Neural cell (in vitro differentiated cells): ENCODE results near the gene PWWP2B. TPM values are rescaled to one million over a fixed set of nuclear protein-coding genes. Genes with fewer than 3 reads are reported as not detected.

Experiments
- H2AFZ ChIP-seq: fragments of 200-600, 300-800 bp; sonication (generic), shearing (Covaris generic); 2 replicates; pipeline ENCODE4 v1.6.0; 2014; ENCODE audit warnings: low read depth, mild to moderate bottlenecking, antibody characterized with exemption, low read length, moderate library complexity
- H3F3A ChIP-seq: fragments of 200-600 bp; shearing (Covaris generic); 2 replicates; pipeline ENCODE4 v1.6.1; 2016; ENCODE audit warnings: mild to moderate bottlenecking, moderate library complexity, mixed read lengths, antibody characterized with exemption, low read length; ENCODE audit not compliant: insufficient read depth, poor library complexity, severe bottlenecking
- H3K27ac ChIP-seq: fragments of 200-600, 300-800 bp; sonication (generic), shearing (Covaris generic); 2 replicates; pipeline ENCODE4 v1.5.1; 2014; ENCODE audit warnings: mild to moderate bottlenecking, low read length, moderate library complexity
- H3K27me3 ChIP-seq: fragments of 300-800, 200-600 bp; sonication (generic), shearing (Covaris generic); 2 replicates; pipeline ENCODE4 v1.6.0; 2014; ENCODE audit warnings: mild to moderate bottlenecking, low read depth, low read length, moderate library complexity; ENCODE audit not compliant: insufficient read depth
- H3K36me3 ChIP-seq: fragments of 300-800, 200-600 bp; sonication (generic), shearing (Covaris generic); 2 replicates; pipeline ENCODE4 v1.5.1; 2014; ENCODE audit warnings: mild to moderate bottlenecking, antibody characterized with exemption, low read length, moderate library complexity; ENCODE audit not compliant: insufficient read depth
- H3K4me2 ChIP-seq: fragments of 300-800, 200-600 bp; sonication (generic), shearing (Covaris generic); 2 replicates; pipeline ENCODE4 v1.6.0; 2014; ENCODE audit warnings: mild to moderate bottlenecking, low read length
- H3K4me3 ChIP-seq: fragments of 300-800, 200-600 bp; sonication (generic), shearing (Covaris generic); 2 replicates; pipeline ENCODE4 v1.5.1; 2014; ENCODE audit warnings: mild to moderate bottlenecking, low read length, moderate library complexity
- H3K79me2 ChIP-seq: fragments of 200-600 bp; shearing (Covaris generic); replicated peaks from 2 replicates; pipeline ENCODE4 v1.6.0; 2014; ENCODE audit warnings: mild to moderate bottlenecking, low read length, moderate library complexity; ENCODE audit not compliant: insufficient read depth
- H3K9ac ChIP-seq: fragments of 300-800, 200-600 bp; sonication (generic), shearing (Covaris generic); 2 replicates; pipeline ENCODE4 v1.6.1; 2016; ENCODE audit warnings: mild to moderate bottlenecking, low read length, mixed read lengths
- H3K9me2 ChIP-seq: fragments of 200-600 bp; shearing (Covaris generic); 2 replicates; pipeline ENCODE4 v1.6.1; 2016; ENCODE audit warnings: mild to moderate bottlenecking, low read length, mixed read lengths; ENCODE audit not compliant: insufficient read depth
- H3K9me3 ChIP-seq: fragments of 200-600, 300-800 bp; sonication (generic), shearing (Covaris generic); 2 replicates; pipeline ENCODE4 v1.6.1; 2016; ENCODE audit warnings: mild to moderate bottlenecking, mixed run types, low read length, moderate library complexity, mixed read lengths
- H4K20me1 ChIP-seq: fragments of 200-600 bp; shearing (Covaris generic); 2 replicates; pipeline ENCODE4 v1.6.1; 2016; ENCODE audit warnings: mild to moderate bottlenecking, mixed run types; ENCODE audit not compliant: insufficient read depth
- EP300 ChIP-seq: fragments of 450-650 bp; conservative IDR thresholded peaks from 2 replicates; pipeline ENCODE4 v1.6.1; 2014; ENCODE audit warnings: antibody characterized with exemption, mild to moderate bottlenecking, moderate library complexity; ENCODE audit not compliant: poor library complexity, severe bottlenecking
- EZH2 ChIP-seq: fragments of 200-600, 300-800 bp; shearing (Covaris generic), sonication (generic); IDR thresholded peaks from 2 replicates; pipeline ENCODE4 v1.6.1; 2014; ENCODE audit warnings: antibody characterized with exemption, low read length, borderline replicate concordance, mild to moderate bottlenecking; ENCODE audit not compliant: insufficient read depth, poor library complexity, severe bottlenecking
- MXI1 ChIP-seq: fragments of 450-650 bp; conservative IDR thresholded peaks from 2 replicates; pipeline ENCODE4 v1.6.1; 2014; ENCODE audit warnings: antibody characterized with exemption, mild to moderate bottlenecking; ENCODE audit not compliant: poor library complexity, severe bottlenecking
- POLR2AphosphoS5 ChIP-seq: IDR thresholded peaks from 2 replicates; pipeline ENCODE4 v1.6.1; 2012
- RAD21 ChIP-seq: fragments of 450-650 bp; conservative IDR thresholded peaks from 2 replicates; pipeline ENCODE4 v1.6.1; 2014; ENCODE audit warnings: antibody characterized with exemption, mild to moderate bottlenecking, moderate library complexity
- REST ChIP-seq: IDR thresholded peaks from 2 replicates; pipeline ENCODE4 v1.6.1; 2012; ENCODE audit warnings: borderline replicate concordance
- SMC3 ChIP-seq: fragments of 450-650 bp; conservative IDR thresholded peaks from 2 replicates; pipeline ENCODE4 v1.6.1; 2014; ENCODE audit warnings: antibody characterized with exemption, mild to moderate bottlenecking, moderate library complexity; ENCODE audit not compliant: poor library complexity
- TAF1 ChIP-seq: IDR thresholded peaks from 2 replicates; pipeline ENCODE4 v1.6.1; 2012; ENCODE audit warnings: low read depth
- polyA plus RNA-seq: library from polyadenylated mRNA; depleted of rRNA; stranded (reverse); fragments of >200 nt; gene quantifications from 2 replicates; pipeline ENCODE4 v1.2.3, GENCODE V29; 2014
- TF ChIP-seq, protein P1 (sequence below): fragments of 450-650 bp; IDR thresholded peaks from 2 replicates; pipeline ENCODE4 v1.5.1; 2014; ENCODE audit warnings: antibody characterized with exemption, mild to moderate bottlenecking, moderate library complexity; ENCODE audit not compliant: poor library complexity, severe bottlenecking

PWWP2B gene
- polyA plus RNA-seq, 1 donor from 2014 or later = 13.0 TPM

- no peak overlapping the region for H3K4me2 ChIP-seq
- H3K9ac ChIP-seq = no peak overlapping the region
- H3K4me3 ChIP-seq = no peak overlapping the region
- H2AFZ ChIP-seq = no peak overlapping the region
- no peaks in the 10 kb centered on the region for H3K9me2 ChIP-seq
- H3K27ac ChIP-seq = no peak overlapping the region
- no peaks in the 10 kb centered on the region for H4K20me1 ChIP-seq
- TF ChIP-seq REST (no peak), RAD21 (no peak), EZH2 (no peak), SMC3 (no peak), TAF1 (no peak), POLR2AphosphoS5 (no peak), MXI1 (no peak)
- TF ChIP-seq, protein P1, sequence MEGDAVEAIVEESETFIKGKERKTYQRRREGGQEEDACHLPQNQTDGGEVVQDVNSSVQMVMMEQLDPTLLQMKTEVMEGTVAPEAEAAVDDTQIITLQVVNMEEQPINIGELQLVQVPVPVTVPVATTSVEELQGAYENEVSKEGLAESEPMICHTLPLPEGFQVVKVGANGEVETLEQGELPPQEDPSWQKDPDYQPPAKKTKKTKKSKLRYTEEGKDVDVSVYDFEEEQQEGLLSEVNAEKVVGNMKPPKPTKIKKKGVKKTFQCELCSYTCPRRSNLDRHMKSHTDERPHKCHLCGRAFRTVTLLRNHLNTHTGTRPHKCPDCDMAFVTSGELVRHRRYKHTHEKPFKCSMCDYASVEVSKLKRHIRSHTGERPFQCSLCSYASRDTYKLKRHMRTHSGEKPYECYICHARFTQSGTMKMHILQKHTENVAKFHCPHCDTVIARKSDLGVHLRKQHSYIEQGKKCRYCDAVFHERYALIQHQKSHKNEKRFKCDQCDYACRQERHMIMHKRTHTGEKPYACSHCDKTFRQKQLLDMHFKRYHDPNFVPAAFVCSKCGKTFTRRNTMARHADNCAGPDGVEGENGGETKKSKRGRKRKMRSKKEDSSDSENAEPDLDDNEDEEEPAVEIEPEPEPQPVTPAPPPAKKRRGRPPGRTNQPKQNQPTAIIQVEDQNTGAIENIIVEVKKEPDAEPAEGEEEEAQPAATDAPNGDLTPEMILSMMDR = no peak
- no peaks in the 10 kb centered on the region for H3K27me3 ChIP-seq
- no peaks in the 10 kb centered on the region for H3K36me3 ChIP-seq
- no peaks in the 10 kb centered on the region for H3F3A ChIP-seq
- no peaks in the 10 kb centered on the region for H3K79me2 ChIP-seq
- no peaks in the 10 kb centered on the region for H3K9me3 ChIP-seq
Measured at GRCh38 chr10:132392184-132392800, 4.7 kb upstream of the PWWP2B start.

- H3K36me3 ChIP-seq = no peaks in the 10 kb centered on the region
- no peaks in the 10 kb centered on the region for H3K9me2 ChIP-seq
- H3K27me3 ChIP-seq = no peaks in the 10 kb centered on the region
- H4K20me1 ChIP-seq = no peaks in the 10 kb centered on the region
- H3K27ac ChIP-seq = no peak overlapping the region
- TF ChIP-seq, protein P1 = no peak
- TF ChIP-seq REST (no peak), SMC3 (no peak), RAD21 (no peak), EP300 (no peak), EZH2 (no peak), TAF1 (no peak), MXI1 (no peak), POLR2AphosphoS5 (no peak)
- no peak overlapping the region for H3K9ac ChIP-seq
- H3K79me2 ChIP-seq = peaks cover under 1% of the 10 kb centered on the region
- no peak overlapping the region for H3K4me2 ChIP-seq
- H3K9me3 ChIP-seq = no peaks in the 10 kb centered on the region
- no peak overlapping the region for H3K4me3 ChIP-seq
- no peaks in the 10 kb centered on the region for H3F3A ChIP-seq
- H2AFZ ChIP-seq = no peak overlapping the region
Measured at GRCh38 chr10:132392811-132393694, 3.9 kb upstream of the PWWP2B start.
